Measurements from ENCODE around the gene CPSF7.
"Not testable (repeated sequence)": the region's sequence is repeated elsewhere in the genome, so short reads cannot be mapped to it uniquely, and the experiment has no call there.

The CPSF7 gene

GRCh38 chr11:61437496-61437895, 7.7 kb upstream of the CPSF7 start:
- DNase-seq (ENCODE audit: low read depth) = no peak

GRCh38 chr11:61430839-61431238, 1.1 kb upstream of the CPSF7 start:
- DNase-seq (ENCODE audit: low read depth) = not testable (repeated sequence)

DNA sequence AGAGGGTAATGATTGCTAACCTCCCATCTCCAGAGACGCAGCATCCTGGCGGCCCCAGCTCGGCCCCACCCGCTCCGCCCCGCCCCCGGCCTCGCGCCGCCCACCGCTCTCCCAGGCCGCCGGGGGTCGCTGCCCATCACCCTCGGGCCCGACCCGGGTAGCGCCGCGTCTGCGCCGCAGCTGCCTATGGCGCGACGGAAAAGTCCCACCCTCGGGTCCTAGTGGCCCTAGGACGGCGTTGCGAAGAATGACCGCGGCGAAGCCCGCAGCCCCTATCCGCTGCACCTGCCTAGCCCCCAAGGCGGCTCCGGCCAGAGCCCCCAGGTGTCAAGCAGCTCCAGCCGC, 457 bp downstream of the CPSF7 start:
- DNase-seq (ENCODE audit: low read depth) = peak; percentile 20

DNA sequence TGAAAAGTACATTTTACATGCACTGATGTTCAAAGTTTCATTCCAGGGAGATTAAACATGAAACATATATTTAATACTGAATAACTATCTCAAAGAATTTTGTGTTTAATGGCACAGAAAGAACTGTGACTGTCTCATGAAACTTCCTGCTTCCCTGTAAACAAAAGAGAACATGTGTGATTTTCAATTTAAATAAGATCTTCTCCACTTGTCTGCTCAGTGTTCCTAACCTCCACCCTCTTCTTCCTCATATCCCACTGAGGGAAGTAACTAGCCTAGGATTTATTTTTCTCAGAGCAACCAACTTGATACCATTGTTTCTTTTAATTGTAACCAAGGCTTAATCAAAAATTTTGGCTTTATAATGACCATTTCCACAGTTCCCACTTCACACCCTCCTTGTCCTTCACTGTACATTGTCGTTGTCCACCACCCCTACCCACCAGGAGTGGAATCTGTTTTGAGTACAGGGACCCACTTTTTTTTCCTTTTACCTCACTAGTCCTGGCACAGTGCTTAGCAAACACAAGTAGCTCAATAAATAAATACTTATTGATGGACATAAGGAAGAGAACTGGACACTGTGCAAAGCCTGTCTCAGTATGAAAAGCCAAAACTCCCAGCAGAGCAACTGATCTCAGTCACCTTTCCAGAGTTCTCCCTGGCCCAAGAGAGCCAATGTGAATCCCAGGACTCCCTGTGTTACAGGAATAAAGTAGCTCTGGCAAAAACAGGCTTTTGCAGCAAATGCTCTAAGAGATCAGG, 4.2 kb downstream of the CPSF7 start:
- no peak for DNase-seq (ENCODE audit: low read depth)

DNA sequence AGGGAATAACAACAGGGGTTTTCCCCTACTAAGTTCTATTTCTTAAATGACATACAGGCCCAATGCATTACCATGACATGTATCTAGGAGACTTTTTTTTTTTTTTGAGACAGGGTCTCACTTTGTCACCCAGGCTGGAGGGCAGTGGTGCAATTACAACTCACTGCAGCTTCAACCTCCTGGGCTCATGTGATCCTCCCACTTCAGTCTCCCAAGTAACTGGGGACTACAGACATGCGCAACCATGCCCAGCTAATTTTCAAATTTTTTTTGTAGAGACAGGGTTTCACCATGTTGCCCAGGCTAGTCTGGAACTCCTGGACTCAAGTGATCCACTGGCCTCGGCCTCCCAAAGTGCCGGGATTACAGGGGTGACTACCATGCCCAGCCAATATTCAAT, 7.5 kb downstream of the CPSF7 start:
- no peak for DNase-seq (ENCODE audit: low read depth)

DNA sequence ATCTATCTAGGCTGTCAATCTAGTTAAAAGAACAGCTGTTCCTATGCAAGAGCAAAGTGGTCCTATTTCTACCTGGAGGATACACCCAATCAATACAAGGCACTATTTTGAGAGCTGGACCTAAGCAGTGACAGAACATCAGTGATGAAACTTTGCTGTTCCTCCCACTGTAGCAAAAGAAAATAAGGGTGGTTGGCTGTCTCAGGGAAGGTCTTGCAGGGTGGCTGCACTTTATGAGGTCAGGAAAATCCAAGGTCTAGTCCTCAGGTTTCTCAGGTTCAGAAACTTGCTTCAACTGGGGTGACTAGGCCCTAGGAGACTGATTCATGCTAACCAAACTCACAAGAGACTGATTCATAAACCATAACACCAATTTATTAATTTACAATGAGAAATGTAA, 11.6 kb downstream of the CPSF7 start:
- DNase-seq (ENCODE audit: low read depth) = no peak

- no peak for DNase-seq (ENCODE audit: low read depth)
Observed at GRCh38 chr11:61417670-61418069, 12.1 kb downstream of the CPSF7 start.

DNA sequence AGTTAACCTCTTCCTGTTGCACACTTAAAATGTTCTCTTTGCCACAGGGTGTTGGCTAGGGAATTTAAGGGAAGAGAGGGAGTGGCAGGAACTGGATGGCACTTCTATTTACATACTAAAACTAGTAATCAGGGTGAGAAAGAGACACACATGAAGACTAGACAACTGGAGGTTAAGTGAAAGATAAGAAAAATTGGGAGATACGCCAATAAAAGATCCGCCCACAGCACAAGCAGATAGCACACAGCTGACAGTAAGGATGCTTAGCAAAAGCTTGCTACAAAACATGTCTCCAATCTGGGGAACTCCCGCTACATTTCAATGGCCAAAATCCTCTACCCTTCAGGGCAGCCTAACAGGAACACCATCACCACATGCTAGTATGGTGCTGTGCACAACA, 12.8 kb downstream of the CPSF7 start:
- DNase-seq (ENCODE audit: low read depth) = no peak

DNA sequence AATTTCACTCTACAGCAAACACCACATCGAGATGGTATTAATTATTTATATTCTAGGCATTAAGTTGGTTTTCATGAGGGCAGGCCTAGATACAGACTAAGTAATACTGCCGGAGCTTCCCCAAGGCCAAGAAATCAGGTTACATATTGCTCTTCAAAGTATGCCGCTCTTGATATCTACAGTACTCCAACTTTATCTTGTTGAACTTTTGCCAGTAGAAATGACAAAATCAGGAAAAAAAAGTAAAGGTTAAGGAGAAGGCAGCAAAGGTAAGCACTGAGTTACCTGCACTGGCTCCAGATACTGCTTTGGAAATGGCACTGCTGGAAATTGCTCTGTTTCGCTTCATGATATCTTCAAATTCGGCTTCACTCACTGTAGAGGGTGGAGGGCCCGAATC, 14.4 kb downstream of the CPSF7 start:
- no peak for DNase-seq (ENCODE audit: low read depth)

DNA sequence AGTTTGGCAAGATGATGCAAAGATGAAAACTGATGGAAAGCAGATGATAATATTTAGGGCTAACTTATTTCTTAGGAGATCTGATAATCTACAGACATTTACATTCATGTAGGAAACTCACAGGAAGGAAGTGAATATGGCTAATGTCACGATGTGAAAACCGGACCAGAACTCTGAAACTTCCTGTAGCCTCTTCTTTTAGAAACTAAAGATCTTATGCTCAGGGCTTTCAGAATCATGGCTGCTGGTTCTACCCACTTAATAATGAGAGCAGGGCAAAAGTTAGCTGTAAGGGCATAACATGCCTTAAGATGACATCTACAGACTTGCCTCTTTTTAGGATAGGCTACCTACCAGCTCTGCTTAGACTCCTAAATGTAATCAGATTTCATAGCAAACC, 15.2 kb downstream of the CPSF7 start:
- DNase-seq (ENCODE audit: low read depth) = no peak

GRCh38 chr11:61413496-61413895, 16.3 kb downstream of the CPSF7 start:
- no peak for DNase-seq (ENCODE audit: low read depth)

GRCh38 chr11:61411589-61411988, 18.2 kb downstream of the CPSF7 start:
- DNase-seq (ENCODE audit: low read depth) = no peak

DNA sequence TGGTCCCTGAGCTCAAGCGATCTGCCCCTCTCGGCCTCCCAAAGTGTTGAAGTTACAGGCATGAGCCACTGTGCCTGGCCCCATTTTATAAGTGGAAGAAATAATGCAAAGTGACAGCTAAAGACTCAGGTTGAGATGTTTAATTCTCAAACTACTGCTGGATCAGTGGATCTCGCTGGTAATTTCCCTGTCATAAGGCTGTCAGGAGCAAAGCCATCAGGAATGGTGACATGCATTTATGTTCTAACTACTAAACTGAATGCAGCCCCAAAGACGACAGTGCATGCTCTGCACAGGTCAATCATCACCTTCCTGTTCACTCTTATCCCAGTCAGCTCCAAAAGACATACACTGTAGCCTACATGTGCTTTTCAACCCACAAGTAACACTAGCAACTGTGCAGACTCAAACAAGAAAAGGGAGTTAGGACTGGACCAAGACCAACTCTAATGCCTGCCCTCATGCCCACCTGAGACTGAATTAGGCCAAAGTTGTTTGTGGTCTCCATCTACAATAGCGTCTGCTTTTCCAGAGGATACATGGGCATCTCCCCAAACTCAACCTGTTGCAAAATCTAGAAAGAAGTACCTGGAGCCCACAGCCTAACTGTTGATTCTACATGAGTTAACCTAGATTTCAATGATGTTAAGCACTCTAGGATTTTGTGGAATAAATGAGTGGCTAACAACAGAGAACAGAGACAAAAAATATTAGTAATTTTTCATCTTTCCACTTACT, 22.6 kb downstream of the CPSF7 start:
- no peak for DNase-seq (ENCODE audit: low read depth)

DNA sequence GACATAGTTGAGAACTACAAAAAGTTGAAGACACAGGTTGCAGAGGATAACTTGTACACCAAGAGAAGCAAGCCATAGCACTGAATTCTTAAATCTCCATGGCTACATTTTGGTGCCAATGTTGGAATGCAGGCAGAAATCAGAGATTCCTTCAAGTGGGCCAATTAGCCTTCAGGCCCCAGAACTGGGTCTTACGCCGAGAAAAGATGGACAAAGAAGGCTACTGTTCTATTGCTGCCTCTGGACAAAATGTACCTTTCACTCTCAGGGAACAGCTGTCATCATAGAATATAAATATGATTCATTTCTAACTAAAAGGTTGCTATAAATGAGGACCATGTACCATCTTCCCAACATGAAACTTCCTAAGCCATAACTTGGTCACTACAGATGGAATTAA, 23.7 kb downstream of the CPSF7 start:
- DNase-seq (ENCODE audit: low read depth) = no peak

DNA sequence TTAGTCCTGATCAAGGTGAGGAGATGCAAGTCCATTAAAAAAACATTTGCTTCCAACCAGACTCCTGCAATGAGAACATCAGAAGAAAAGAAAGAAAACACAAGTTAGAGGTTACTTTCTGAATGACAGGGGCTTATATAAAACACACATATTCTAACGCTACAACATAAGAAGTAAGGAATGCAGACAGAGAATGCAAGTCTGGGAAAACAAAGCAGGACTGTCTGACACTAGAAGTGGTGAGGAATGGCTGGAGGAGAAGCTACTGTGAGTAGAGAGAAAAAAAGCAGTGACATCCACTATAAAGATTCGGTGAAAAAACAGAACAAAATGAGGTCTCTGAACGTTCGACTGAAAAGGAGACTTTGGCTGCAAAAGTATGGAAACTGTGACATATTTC, 25.1 kb downstream of the CPSF7 start:
- DNase-seq (ENCODE audit: low read depth) = no peak

DNA sequence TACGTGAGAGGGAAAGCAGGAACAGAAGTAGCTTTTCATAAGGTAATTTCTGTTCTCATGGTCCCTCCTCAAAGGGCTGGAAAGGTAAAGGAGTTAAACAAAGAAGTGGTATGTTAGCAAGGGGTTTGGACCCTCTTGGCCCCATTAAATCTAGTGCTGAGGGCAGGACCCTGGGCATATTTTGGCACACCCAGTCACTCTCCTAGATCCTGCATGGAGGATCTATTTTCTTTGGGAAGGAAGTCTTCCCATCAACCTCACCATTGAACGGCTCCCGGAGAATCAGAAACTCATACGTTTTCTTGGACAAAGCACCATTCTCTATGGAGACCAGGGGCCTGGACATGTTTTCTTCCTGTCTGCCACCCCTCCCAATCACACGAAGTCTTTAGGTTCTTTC, 25.7 kb downstream of the CPSF7 start:
- DNase-seq (ENCODE audit: low read depth) = no peak

- DNase-seq (ENCODE audit: low read depth) = no peak
Observed at GRCh38 chr11:61403658-61404057, 26.1 kb downstream of the CPSF7 start.

DNA sequence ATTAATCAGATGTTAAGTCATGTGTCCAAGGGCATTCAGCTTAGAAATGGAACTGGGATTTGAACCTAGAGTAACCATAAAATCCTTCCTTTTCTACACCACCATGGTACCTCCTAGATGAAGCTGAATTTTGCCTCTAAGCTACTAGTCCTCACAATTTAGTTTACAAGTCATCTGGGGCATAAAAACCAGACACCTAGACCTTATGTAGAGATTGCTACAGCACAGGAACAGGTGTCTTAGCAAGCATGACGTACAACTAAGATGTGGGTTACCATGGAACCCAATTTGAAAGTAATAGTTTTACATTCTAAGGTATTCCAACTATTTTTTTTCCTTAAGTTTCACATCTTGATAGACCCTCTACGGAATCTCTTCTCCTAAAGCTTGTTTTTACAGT, 28.2 kb downstream of the CPSF7 start:
- DNase-seq (ENCODE audit: low read depth) = no peak

GRCh38 chr11:61401173-61401572, 28.6 kb downstream of the CPSF7 start:
- DNase-seq (ENCODE audit: low read depth) = no peak

- DNase-seq (ENCODE audit: low read depth) = no peak
Observed at GRCh38 chr11:61392981-61393595, 36.7 kb downstream of the CPSF7 start.

DNA sequence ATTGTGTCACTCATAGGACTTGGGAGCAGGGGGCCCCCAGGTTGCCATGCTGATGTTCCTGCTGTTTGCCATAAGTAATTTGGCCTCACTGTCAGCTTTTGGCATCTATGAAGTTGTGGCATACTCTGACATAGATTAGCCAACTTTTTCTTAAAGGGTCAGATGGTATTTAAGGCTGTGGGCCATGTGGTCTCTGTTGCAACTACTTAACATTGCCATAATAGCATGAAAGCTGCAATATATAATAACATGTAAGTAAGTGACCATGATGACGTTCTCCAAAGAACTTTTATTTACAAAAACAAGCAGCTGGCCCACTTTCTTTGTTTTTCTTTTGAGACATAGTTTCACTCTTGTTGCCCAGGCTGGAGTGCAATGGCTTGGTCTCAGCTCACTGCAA, 39.6 kb downstream of the CPSF7 start:
- DNase-seq (ENCODE audit: low read depth) = no peak

- DNase-seq (ENCODE audit: low read depth) = no peak
Observed at GRCh38 chr11:61384271-61385242, 45.2 kb downstream of the CPSF7 start.

All from HS-27A (cell line).